Measurements from ENCODE around the gene NAPEPLD.

The NAPEPLD gene

DNA sequence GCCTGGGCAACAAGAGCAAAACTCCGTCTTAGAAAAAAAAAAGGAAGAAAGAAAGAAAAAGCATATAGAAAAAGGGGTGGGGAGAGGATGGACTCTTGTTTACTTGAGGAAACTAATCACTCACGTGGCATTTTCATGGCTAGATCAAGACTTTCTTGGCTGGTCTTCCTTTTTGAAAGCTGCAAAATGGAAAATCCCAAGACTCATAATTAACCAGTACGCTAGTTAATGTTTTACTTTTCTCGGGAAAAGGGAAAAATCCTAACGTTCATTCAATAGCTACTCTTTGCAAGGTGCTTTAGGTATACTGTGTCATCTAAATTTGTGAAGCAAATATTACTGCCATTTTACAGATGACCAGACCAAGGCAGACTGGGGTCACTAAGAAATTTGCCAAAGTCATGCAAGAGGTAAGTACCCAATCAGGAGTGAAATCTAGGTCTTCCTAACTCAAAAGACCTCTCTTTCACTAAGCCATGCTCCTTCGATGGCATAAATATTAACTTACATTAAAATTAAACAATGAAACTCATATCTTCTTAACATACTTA is 24.4 kb downstream of the NAPEPLD start:
- WGBS = 79% methylated on average over 5 of the region's 6 CpGs
- H3K4me1 ChIP-seq (ENCODE audit: control insufficient read depth, insufficient read depth, low read depth, low read length) = no peaks in the 10 kb centered on the region
- H3K4ac ChIP-seq (ENCODE audit: low read depth in 1 of 2, low read length in 2 of 2) = no peak overlapping the region
- H4K8ac ChIP-seq (ENCODE audit: low read length) = no peak overlapping the region
- H4K91ac ChIP-seq (ENCODE audit: low read length) = no peak overlapping the region
- no peaks in the 10 kb centered on the region for H3K9me3 ChIP-seq (ENCODE audit: control insufficient read depth, low read length)
- H2BK120ac ChIP-seq (ENCODE audit: low read depth, low read length) = no peak overlapping the region
- no peak overlapping the region for H3K18ac ChIP-seq (ENCODE audit: low read depth in 1 of 2, low read length in 2 of 2)
- no peak overlapping the region for H2AFZ ChIP-seq (ENCODE audit: low read depth, low read length)
- no peak overlapping the region for H2AK5ac ChIP-seq (ENCODE audit: low read length, severe bottlenecking)
- no peak overlapping the region for H2BK5ac ChIP-seq (ENCODE audit: low read depth, low read length, poor library complexity, severe bottlenecking)
- H3K27me3 ChIP-seq (ENCODE audit: control insufficient read depth in 1 of 2, insufficient read depth in 1 of 2, low read length in 2 of 2) = no peaks in the 10 kb centered on the region
- H3K23ac ChIP-seq (ENCODE audit: low read length in 2 of 2) = no peak overlapping the region
- no peak overlapping the region for H2BK15ac ChIP-seq (ENCODE audit: low read depth, poor library complexity, severe bottlenecking)
- no peak overlapping the region for H3K4me3 ChIP-seq (ENCODE audit: insufficient read depth in 1 of 2, low read depth in 1 of 2, low read length in 2 of 2)
- no peak for DNase-seq
- peaks cover 6% of the 10 kb centered on the region for H3K79me1 ChIP-seq (replicated peaks; ENCODE audit: low read length, poor library complexity, severe bottlenecking)
- H3K36me3 ChIP-seq (ENCODE audit: control insufficient read depth in 1 of 2, insufficient read depth in 2 of 2, low read depth in 1 of 2, low read length in 2 of 2) = peaks cover 0 to 70% of the 10 kb centered on the region in 2 experiments
- no peak overlapping the region for H3K14ac ChIP-seq (ENCODE audit: low read length in 2 of 2)
- H2BK12ac ChIP-seq (ENCODE audit: low read length in 2 of 2) = no peak overlapping the region
- H3K27ac ChIP-seq (ENCODE audit: low read length, poor library complexity, severe bottlenecking) = peak overlapping the region; percentile 18
- no peak overlapping the region for H3K9ac ChIP-seq (ENCODE audit: low read length)
- no peak overlapping the region for H3K4me2 ChIP-seq (ENCODE audit: low read length, poor library complexity, severe bottlenecking)

DNA sequence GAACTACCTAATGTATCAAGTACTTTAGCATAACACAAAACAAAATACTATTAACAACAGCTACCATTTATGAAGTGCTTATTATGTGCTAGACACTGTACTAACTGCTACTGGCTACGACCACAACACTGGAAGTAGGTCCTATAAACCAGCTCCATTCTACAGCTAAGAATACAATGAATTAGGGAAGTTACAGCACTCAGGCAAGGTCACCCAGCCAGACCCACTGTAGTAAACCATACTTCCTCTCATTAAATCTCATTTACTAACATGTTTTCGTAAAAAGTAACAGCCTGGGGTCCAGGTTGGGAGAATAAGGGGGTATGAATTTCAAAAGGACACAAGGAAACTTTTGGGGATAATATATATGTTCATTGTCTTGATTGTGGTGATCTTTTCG is 25.4 kb downstream of the NAPEPLD start:
- Histone ChIP-seq H2BK12ac (ENCODE audit: low read length in 2 of 2) (no peak overlapping the region), H4K8ac (ENCODE audit: low read length) (no peak overlapping the region), H3K27ac (ENCODE audit: low read length, poor library complexity, severe bottlenecking) (no peak overlapping the region), H2BK5ac (ENCODE audit: low read depth, low read length, poor library complexity, severe bottlenecking) (no peak overlapping the region), H2BK15ac (ENCODE audit: low read depth, poor library complexity, severe bottlenecking) (no peak overlapping the region), H3K14ac (ENCODE audit: low read length in 2 of 2) (no peak overlapping the region), H2AK5ac (ENCODE audit: low read length, severe bottlenecking) (no peak overlapping the region), H3K79me1 (replicated peaks; ENCODE audit: low read length, poor library complexity, severe bottlenecking) (peaks cover 6% of the 10 kb centered on the region), H3K23ac (ENCODE audit: low read length in 2 of 2) (no peak overlapping the region), H3K4me2 (ENCODE audit: low read length, poor library complexity, severe bottlenecking) (no peak overlapping the region), H3K4me1 (ENCODE audit: control insufficient read depth, insufficient read depth, low read depth, low read length) (no peaks in the 10 kb centered on the region), H3K27me3 (ENCODE audit: control insufficient read depth in 1 of 2, insufficient read depth in 1 of 2, low read length in 2 of 2) (no peaks in the 10 kb centered on the region), H2BK120ac (ENCODE audit: low read depth, low read length) (no peak overlapping the region), H3K18ac (ENCODE audit: low read depth in 1 of 2, low read length in 2 of 2) (no peak overlapping the region), H4K91ac (ENCODE audit: low read length) (no peak overlapping the region), H3K9ac (ENCODE audit: low read length) (no peak overlapping the region), H3K9me3 (ENCODE audit: control insufficient read depth, low read length) (no peaks in the 10 kb centered on the region), H3K4me3 (ENCODE audit: insufficient read depth in 1 of 2, low read depth in 1 of 2, low read length in 2 of 2) (no peak overlapping the region), H2AFZ (ENCODE audit: low read depth, low read length) (no peak overlapping the region), H3K36me3 (ENCODE audit: control insufficient read depth in 1 of 2, insufficient read depth in 2 of 2, low read depth in 1 of 2, low read length in 2 of 2) (peaks cover 0 to 77% of the 10 kb centered on the region in 2 experiments), H3K4ac (ENCODE audit: low read depth in 1 of 2, low read length in 2 of 2) (no peak overlapping the region)
- DNase-seq = no peak
- WGBS = 95% methylated on average over 1 of the region's 3 CpGs

DNA sequence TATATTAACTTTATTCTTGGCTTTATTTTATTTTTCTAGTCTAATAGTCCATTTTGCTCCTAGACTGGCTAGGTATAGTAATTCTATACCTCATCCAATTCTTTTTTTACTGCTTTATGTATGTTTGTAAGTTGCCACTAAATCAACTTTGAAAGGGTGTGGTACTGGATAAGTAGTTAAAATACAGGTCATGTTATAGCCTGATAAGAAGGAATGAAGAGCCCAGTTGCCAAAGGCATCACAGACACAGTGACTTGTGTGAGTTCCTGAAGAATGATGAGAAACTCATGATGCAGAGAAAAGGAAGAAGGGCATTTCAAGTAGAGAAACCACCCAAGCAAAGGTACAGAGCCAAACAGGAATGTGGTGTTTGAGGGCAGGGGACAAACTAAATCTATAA is 27.3 kb downstream of the NAPEPLD start:
- no peak for DNase-seq
- Histone ChIP-seq H4K91ac (ENCODE audit: low read length) (no peak overlapping the region), H3K4me3 (ENCODE audit: insufficient read depth in 1 of 2, low read depth in 1 of 2, low read length in 2 of 2) (no peak overlapping the region), H2BK5ac (ENCODE audit: low read depth, low read length, poor library complexity, severe bottlenecking) (no peak overlapping the region), H3K23ac (ENCODE audit: low read length in 2 of 2) (no peak overlapping the region), H2AFZ (ENCODE audit: low read depth, low read length) (no peak overlapping the region), H3K9me3 (ENCODE audit: control insufficient read depth, low read length) (no peaks in the 10 kb centered on the region), H4K8ac (ENCODE audit: low read length) (no peak overlapping the region), H3K4me1 (ENCODE audit: control insufficient read depth, insufficient read depth, low read depth, low read length) (no peaks in the 10 kb centered on the region), H3K18ac (ENCODE audit: low read depth in 1 of 2, low read length in 2 of 2) (no peak overlapping the region), H3K79me1 (replicated peaks; ENCODE audit: low read length, poor library complexity, severe bottlenecking) (peaks cover 4% of the 10 kb centered on the region), H2AK5ac (ENCODE audit: low read length, severe bottlenecking) (no peak overlapping the region), H3K4ac (ENCODE audit: low read depth in 1 of 2, low read length in 2 of 2) (no peak overlapping the region), H2BK120ac (ENCODE audit: low read depth, low read length) (no peak overlapping the region), H3K27ac (ENCODE audit: low read length, poor library complexity, severe bottlenecking) (no peak overlapping the region), H3K9ac (ENCODE audit: low read length) (no peak overlapping the region), H2BK12ac (ENCODE audit: low read length in 2 of 2) (no peak overlapping the region), H2BK15ac (ENCODE audit: low read depth, poor library complexity, severe bottlenecking) (no peak overlapping the region), H3K14ac (ENCODE audit: low read length in 2 of 2) (no peak overlapping the region), H3K27me3 (ENCODE audit: control insufficient read depth in 1 of 2, insufficient read depth in 1 of 2, low read length in 2 of 2) (no peaks in the 10 kb centered on the region), H3K36me3 (ENCODE audit: control insufficient read depth in 1 of 2, insufficient read depth in 2 of 2, low read depth in 1 of 2, low read length in 2 of 2) (peaks cover 0 to 70% of the 10 kb centered on the region in 2 experiments), H3K4me2 (ENCODE audit: low read length, poor library complexity, severe bottlenecking) (no peak overlapping the region)

DNA sequence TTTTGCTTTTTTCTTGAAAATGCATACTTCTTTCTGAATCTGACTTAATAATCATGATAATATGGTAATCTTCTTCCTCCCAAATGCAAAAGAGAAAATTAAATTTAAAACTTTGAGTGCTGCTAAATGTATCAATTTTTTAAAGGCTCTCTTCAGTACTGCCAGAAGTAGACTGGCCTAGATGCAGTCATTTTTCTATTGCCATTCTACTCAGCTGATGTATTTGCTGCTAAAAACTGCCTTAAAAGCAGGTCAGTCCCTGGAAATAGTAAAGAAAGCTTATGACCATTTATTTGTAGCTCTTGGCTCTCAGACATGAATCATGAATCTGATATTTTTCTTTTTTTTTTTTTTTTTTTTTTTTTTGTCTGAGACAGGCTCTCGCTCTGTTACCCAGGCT is 28.5 kb downstream of the NAPEPLD start:
- no peak overlapping the region for H2BK120ac ChIP-seq (ENCODE audit: low read depth, low read length)
- H2BK15ac ChIP-seq (ENCODE audit: low read depth, poor library complexity, severe bottlenecking) = no peak overlapping the region
- DNase-seq = no peak
- peaks cover 3% of the 10 kb centered on the region for H3K79me1 ChIP-seq (replicated peaks; ENCODE audit: low read length, poor library complexity, severe bottlenecking)
- no peak overlapping the region for H3K18ac ChIP-seq (ENCODE audit: low read depth in 1 of 2, low read length in 2 of 2)
- no peak overlapping the region for H2BK5ac ChIP-seq (ENCODE audit: low read depth, low read length, poor library complexity, severe bottlenecking)
- no peak overlapping the region for H2BK12ac ChIP-seq (ENCODE audit: low read length in 2 of 2)
- H3K9me3 ChIP-seq (ENCODE audit: control insufficient read depth, low read length) = no peaks in the 10 kb centered on the region
- no peak overlapping the region for H3K23ac ChIP-seq (ENCODE audit: low read length in 2 of 2)
- H3K36me3 ChIP-seq (ENCODE audit: control insufficient read depth in 1 of 2, insufficient read depth in 2 of 2, low read depth in 1 of 2, low read length in 2 of 2) = peaks cover 0 to 65% of the 10 kb centered on the region in 2 experiments
- 100% methylated on average over 1 of the region's 1 CpG for WGBS
- H3K4me3 ChIP-seq (ENCODE audit: insufficient read depth in 1 of 2, low read depth in 1 of 2, low read length in 2 of 2) = no peak overlapping the region
- H4K8ac ChIP-seq (ENCODE audit: low read length) = no peak overlapping the region
- H3K4ac ChIP-seq (ENCODE audit: low read depth in 1 of 2, low read length in 2 of 2) = no peak overlapping the region
- H3K27me3 ChIP-seq (ENCODE audit: control insufficient read depth in 1 of 2, insufficient read depth in 1 of 2, low read length in 2 of 2) = no peaks in the 10 kb centered on the region
- H4K91ac ChIP-seq (ENCODE audit: low read length) = no peak overlapping the region
- no peak overlapping the region for H2AK5ac ChIP-seq (ENCODE audit: low read length, severe bottlenecking)
- no peak overlapping the region for H2AFZ ChIP-seq (ENCODE audit: low read depth, low read length)
- H3K14ac ChIP-seq (ENCODE audit: low read length in 2 of 2) = no peak overlapping the region
- H3K9ac ChIP-seq (ENCODE audit: low read length) = no peak overlapping the region
- H3K27ac ChIP-seq (ENCODE audit: low read length, poor library complexity, severe bottlenecking) = no peak overlapping the region
- peaks cover 4% of the 10 kb centered on the region for H3K4me1 ChIP-seq (ENCODE audit: control insufficient read depth, insufficient read depth, low read depth, low read length)
- no peak overlapping the region for H3K4me2 ChIP-seq (ENCODE audit: low read length, poor library complexity, severe bottlenecking)

Data from mesenchymal stem cell (in vitro differentiated cells and primary cell).